ENCODE results near the gene CBFA2T2. TPM values are rescaled to one million over a fixed set of nuclear protein-coding genes. Genes with fewer than 3 reads are reported as not detected.
A peak's percentile ranks its signal among the peaks of the same experiment; 100 is the strongest.

CBFA2T2 gene
- total and polyA plus RNA-seq, 2 donors from 2014 or later = 5.5 to 17.3 TPM

DNA sequence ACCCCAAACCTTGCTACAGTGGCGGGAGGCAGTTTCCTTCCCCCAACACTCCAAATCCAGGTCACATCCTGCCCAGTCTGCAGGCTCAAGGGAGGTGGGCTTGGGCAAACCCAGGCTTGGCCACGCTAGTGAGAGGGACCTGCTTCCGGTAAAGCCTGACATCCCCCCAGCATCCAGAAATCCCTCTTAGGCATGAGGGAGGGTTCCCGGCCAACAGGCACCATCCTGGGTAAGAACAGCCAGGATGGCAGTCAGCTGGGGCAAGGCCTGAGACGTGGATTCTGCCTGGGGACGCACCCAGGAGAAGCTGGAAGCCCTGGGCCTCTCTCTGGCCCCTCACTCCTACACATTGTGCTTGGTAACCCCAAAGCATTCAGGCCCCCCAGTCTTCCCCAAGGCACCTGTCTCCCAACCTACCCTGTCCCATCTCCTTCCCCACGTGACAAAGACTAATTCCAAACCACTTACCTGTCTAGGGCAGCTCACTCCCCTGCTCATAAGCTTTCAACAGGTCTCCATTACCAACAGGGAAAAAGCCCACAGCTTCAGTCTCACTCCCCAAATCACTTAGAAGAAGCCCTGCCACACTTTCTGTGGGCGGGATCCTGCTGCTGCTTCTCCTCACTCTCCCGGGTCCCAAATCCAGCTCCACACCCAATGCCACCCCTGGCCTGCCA lies 174.3 kb downstream of the CBFA2T2 start:
- peak in 2 of 5 donors; percentile 36 to 54 for DNase-seq
- Histone ChIP-seq H3K36me3 (ENCODE audit: control insufficient read depth in 2 of 3, insufficient read depth in 3 of 3, low read length in 3 of 3) (peaks cover 0 to 5% (median 0%) of the 10 kb centered on the region in 3 donors), H3K4me3 (ENCODE audit: low read length in 3 of 3) (peak overlapping the region; percentile 68 to 75 (median 70)), H3K27me3 (ENCODE audit: control insufficient read depth, insufficient read depth, low read length) (no peaks in the 10 kb centered on the region), H3K27ac (ENCODE audit: low read depth in 2 of 2, low read length in 2 of 2) (peak overlapping the region; percentile 59 to 91), H3K9ac (ENCODE audit: low read length in 3 of 3) (peak overlapping the region; percentile 26 to 82 (median 30)), H3K9me3 (ENCODE audit: control insufficient read depth in 2 of 3, insufficient read depth in 1 of 3, low read length in 3 of 3) (no peaks in the 10 kb centered on the region), H3K4me1 (ENCODE audit: control insufficient read depth in 2 of 3, insufficient read depth in 2 of 3, low read depth in 1 of 3, low read length in 3 of 3) (peaks cover 0 to 22% (median 14%) of the 10 kb centered on the region in 3 donors)
- no peak for FAIRE-seq
- TF ChIP-seq, protein P1, sequence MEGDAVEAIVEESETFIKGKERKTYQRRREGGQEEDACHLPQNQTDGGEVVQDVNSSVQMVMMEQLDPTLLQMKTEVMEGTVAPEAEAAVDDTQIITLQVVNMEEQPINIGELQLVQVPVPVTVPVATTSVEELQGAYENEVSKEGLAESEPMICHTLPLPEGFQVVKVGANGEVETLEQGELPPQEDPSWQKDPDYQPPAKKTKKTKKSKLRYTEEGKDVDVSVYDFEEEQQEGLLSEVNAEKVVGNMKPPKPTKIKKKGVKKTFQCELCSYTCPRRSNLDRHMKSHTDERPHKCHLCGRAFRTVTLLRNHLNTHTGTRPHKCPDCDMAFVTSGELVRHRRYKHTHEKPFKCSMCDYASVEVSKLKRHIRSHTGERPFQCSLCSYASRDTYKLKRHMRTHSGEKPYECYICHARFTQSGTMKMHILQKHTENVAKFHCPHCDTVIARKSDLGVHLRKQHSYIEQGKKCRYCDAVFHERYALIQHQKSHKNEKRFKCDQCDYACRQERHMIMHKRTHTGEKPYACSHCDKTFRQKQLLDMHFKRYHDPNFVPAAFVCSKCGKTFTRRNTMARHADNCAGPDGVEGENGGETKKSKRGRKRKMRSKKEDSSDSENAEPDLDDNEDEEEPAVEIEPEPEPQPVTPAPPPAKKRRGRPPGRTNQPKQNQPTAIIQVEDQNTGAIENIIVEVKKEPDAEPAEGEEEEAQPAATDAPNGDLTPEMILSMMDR (IDR thresholded peaks at IDR 0.05; ENCODE audit: borderline replicate concordance, extremely low read depth, insufficient read depth) = no peak
- intact Hi-C loops (cut with DNase I) = no loop called here

DNA sequence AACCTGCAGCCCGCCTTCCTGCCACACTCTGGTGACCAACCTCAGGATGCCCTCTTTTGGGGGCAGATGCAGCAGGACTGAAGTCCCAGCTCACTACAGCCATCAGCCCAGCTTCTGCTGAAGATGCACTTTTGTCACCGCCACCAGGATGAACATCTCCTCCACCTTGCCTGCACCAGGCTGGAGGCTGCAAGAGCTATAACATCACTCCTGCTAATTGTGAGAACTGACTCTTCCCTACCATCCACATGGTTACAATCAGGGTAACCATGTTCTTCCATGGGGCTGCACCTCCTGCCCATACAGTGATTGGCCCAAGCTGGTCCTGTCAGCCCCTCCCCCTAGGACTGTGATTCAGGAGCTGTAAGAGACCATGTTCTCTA lies 174.9 kb downstream of the CBFA2T2 start:
- peak in 1 of 5 donors; percentile 69 for DNase-seq
- Histone ChIP-seq H3K27ac (ENCODE audit: low read depth in 2 of 2, low read length in 2 of 2) (no peak overlapping the region), H3K9ac (ENCODE audit: low read length in 3 of 3) (no peak overlapping the region), H3K36me3 (ENCODE audit: control insufficient read depth in 2 of 3, insufficient read depth in 3 of 3, low read length in 3 of 3) (peaks cover 0 to 5% (median 0%) of the 10 kb centered on the region in 3 donors), H3K27me3 (ENCODE audit: control insufficient read depth, insufficient read depth, low read length) (no peaks in the 10 kb centered on the region), H3K4me3 (ENCODE audit: low read length in 3 of 3) (no peak overlapping the region), H3K9me3 (ENCODE audit: control insufficient read depth in 2 of 3, insufficient read depth in 1 of 3, low read length in 3 of 3) (no peaks in the 10 kb centered on the region), H3K4me1 (ENCODE audit: control insufficient read depth in 2 of 3, insufficient read depth in 2 of 3, low read depth in 1 of 3, low read length in 3 of 3) (peaks cover 0 to 22% (median 14%) of the 10 kb centered on the region in 3 donors)
- intact Hi-C loops (cut with DNase I) = no loop called here
- no peak for FAIRE-seq
- TF ChIP-seq, protein P1 (IDR thresholded peaks at IDR 0.05; ENCODE audit: borderline replicate concordance, extremely low read depth, insufficient read depth) = no peak

DNA sequence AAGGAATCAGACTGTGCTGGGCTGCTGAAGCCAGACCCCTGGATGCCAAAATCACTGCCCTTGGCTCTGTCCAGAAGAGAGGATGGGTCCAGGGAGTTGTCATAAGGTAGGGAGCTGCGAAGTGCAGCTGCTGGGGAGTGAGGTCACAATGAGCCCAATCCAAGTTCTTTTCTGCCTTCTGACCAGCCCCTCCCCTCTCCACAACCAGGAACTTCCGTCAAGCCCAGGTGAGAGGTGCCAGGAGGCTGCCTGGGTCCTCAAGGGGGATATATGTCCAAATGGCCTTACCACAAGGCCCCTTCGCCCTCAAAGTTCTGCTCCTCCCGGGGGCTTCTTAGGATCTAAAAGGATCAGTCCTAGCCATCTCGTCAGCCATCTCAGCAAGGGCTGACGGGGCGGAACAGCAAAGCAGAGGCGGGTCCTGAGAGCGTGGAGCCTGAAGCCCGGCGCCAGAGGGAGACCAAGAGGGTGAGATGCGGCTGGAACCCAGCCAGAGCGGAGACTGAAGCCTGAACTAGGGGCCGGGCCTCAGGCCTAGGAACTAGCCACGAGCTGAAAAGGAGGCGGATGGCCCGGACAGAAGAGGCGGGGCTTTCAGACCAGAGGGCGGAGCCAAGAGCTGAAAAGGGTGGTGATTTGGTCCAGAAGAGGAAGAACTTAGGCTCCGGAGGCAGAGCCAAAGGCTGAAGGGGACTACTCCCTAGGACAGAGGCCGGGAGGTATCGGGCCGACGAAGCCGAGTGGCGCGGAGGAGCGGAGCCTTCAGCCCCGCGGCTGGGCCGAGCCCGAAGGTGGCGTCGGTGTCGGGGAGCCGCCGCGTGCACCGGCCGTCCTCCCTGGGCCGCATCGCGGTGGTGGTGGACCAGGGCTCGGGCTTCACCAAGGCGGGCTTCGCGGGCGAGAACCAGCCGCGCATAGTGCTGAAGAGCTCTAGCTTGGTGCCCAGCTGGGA lies 176.7 kb downstream of the CBFA2T2 start, which contains the start of gene ACTL10:
TSS of gene ACTL10 (plus strand) at position 651 of the 952 bp plus-strand sequence. CDS start 555 bp downstream, outside the sequence.
- Histone ChIP-seq H3K36me3 (ENCODE audit: control insufficient read depth in 2 of 3, insufficient read depth in 3 of 3, low read length in 3 of 3) (peaks cover 0 to 5% (median 0%) of the 10 kb centered on the region in 3 donors), H3K9ac (ENCODE audit: low read length in 3 of 3) (peak within 1 kb of the TSS in 1 of 3 donors; percentile 66), H3K9me3 (ENCODE audit: control insufficient read depth in 2 of 3, insufficient read depth in 1 of 3, low read length in 3 of 3) (no peaks in the 10 kb centered on the region), H3K27me3 (ENCODE audit: control insufficient read depth, insufficient read depth, low read length) (no peaks in the 10 kb centered on the region), H3K4me3 (ENCODE audit: low read length in 3 of 3) (peak within 1 kb of the TSS; percentile 28 to 66 (median 47)), H3K27ac (ENCODE audit: low read depth in 2 of 2, low read length in 2 of 2) (peak within 1 kb of the TSS; percentile 66 to 85), H3K4me1 (ENCODE audit: control insufficient read depth in 2 of 3, insufficient read depth in 2 of 3, low read depth in 1 of 3, low read length in 3 of 3) (peaks cover 0 to 22% (median 14%) of the 10 kb centered on the region in 3 donors)
- peak; percentile 96 to 99 (median 98) for DNase-seq
- FAIRE-seq = peak; percentile 93
- intact Hi-C loops (cut with DNase I) = no loop called here
- TF ChIP-seq, protein P1 (IDR thresholded peaks at IDR 0.05; ENCODE audit: borderline replicate concordance, extremely low read depth, insufficient read depth) = peak; percentile 26

All from kidney (tissue), 14 donors.